GM12891 (cell line): ENCODE data around the gene RBM24.

ENCODE experiments used
- POLR2A ChIP-seq: IDR thresholded peaks from 2 replicates; pipeline ENCODE4 v1.6.1; 2011; ENCODE audit warnings: low read depth, low read length, control low read depth
- POLR2AphosphoS5 ChIP-seq: IDR thresholded peaks from 2 replicates; pipeline ENCODE4 v1.6.1; 2011; ENCODE audit warnings: low read depth, low read length, control low read depth
- SPI1 ChIP-seq: IDR thresholded peaks from 2 replicates; pipeline ENCODE4 v1.6.1; 2011; ENCODE audit warnings: low read depth, low read length, control low read depth
- TAF1 ChIP-seq: IDR thresholded peaks from 2 replicates; pipeline ENCODE4 v1.6.1; 2011; ENCODE audit warnings: low read depth, low read length, control low read depth

GRCh38 chr6:17283074-17283473, 1.9 kb downstream of the RBM24 start:
- no peak for TF ChIP-seq POLR2A
- TF ChIP-seq TAF1 = no peak
- TF ChIP-seq POLR2AphosphoS5 = no peak
- TF ChIP-seq SPI1 = no peak
